ENCODE results near the gene MAG.

MAG gene

DNA sequence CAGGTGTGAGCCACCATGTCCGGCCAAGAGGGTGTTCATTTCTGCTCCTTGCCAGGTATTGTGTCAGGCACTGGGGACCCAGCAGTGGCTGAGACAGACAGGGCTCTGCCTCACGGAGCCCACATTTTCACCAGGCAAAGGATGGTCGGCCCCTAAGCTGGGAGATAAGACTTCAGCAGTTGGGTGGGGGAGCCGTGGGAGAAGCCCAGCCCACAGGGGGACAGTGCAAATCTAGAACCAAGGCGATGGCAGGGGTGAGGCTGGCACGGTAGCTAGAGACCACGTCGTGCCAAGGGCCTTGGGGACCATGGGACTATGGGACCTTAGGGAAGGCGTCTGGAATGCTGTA, 34.9 kb upstream of the MAG start:
- H3K27me3 ChIP-seq (replicated peaks) = no peaks in the 10 kb centered on the region
- TF ChIP-seq, protein P1, sequence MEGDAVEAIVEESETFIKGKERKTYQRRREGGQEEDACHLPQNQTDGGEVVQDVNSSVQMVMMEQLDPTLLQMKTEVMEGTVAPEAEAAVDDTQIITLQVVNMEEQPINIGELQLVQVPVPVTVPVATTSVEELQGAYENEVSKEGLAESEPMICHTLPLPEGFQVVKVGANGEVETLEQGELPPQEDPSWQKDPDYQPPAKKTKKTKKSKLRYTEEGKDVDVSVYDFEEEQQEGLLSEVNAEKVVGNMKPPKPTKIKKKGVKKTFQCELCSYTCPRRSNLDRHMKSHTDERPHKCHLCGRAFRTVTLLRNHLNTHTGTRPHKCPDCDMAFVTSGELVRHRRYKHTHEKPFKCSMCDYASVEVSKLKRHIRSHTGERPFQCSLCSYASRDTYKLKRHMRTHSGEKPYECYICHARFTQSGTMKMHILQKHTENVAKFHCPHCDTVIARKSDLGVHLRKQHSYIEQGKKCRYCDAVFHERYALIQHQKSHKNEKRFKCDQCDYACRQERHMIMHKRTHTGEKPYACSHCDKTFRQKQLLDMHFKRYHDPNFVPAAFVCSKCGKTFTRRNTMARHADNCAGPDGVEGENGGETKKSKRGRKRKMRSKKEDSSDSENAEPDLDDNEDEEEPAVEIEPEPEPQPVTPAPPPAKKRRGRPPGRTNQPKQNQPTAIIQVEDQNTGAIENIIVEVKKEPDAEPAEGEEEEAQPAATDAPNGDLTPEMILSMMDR (IDR thresholded peaks at IDR 0.05; ENCODE audit: low read depth, low read length, missing control alignments) = no peak
- H3K27ac ChIP-seq = no peak overlapping the region
- H3K36me3 ChIP-seq (replicated peaks) = no peaks in the 10 kb centered on the region
- H3K4me3 ChIP-seq (ENCODE audit: low read depth, low read length) = no peak overlapping the region
- in situ Hi-C loops (cut with HindIII; ENCODE audit: low pct_ligation_motif_present, low sequenced_read_pairs) = no loop called here
- DNase-seq = no peak

DNA sequence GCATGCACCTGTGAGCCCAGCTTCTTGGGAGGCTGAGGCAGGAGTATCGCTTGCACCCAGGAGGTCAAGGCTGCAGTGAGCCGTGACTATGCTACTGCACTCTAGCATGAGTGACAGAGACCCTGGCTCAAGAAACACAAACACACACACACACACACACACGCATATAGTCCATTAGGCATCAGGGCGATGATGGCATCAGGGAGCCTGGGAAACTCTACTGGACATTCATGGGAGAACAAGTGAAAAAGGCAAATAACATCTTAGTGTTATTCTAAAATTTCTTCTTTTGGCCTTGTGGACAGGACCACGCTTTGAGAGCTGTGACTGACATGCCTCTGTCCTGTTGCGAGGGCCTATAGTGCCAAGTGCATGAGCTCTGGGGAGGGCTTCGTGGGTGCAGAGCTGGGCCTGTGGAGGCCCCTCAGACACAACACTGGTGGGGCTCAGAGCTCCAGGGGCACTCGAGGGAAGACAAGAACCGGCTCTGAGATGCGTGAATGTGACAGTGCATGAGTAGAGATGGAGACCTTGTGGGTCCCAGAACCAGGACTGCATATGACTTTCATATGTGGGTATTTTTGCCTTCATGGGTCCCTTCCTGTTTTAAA, 31.2 kb upstream of the MAG start:
- Histone ChIP-seq H3K36me3 (replicated peaks) (no peaks in the 10 kb centered on the region), H3K27ac (no peak overlapping the region), H3K4me3 (ENCODE audit: low read depth, low read length) (no peak overlapping the region), H3K27me3 (replicated peaks) (no peaks in the 10 kb centered on the region)
- TF ChIP-seq, protein P1 (IDR thresholded peaks at IDR 0.05; ENCODE audit: low read depth, low read length, missing control alignments) = no peak
- in situ Hi-C loops (cut with HindIII; ENCODE audit: low pct_ligation_motif_present, low sequenced_read_pairs) = no loop called here
- DNase-seq = no peak

DNA sequence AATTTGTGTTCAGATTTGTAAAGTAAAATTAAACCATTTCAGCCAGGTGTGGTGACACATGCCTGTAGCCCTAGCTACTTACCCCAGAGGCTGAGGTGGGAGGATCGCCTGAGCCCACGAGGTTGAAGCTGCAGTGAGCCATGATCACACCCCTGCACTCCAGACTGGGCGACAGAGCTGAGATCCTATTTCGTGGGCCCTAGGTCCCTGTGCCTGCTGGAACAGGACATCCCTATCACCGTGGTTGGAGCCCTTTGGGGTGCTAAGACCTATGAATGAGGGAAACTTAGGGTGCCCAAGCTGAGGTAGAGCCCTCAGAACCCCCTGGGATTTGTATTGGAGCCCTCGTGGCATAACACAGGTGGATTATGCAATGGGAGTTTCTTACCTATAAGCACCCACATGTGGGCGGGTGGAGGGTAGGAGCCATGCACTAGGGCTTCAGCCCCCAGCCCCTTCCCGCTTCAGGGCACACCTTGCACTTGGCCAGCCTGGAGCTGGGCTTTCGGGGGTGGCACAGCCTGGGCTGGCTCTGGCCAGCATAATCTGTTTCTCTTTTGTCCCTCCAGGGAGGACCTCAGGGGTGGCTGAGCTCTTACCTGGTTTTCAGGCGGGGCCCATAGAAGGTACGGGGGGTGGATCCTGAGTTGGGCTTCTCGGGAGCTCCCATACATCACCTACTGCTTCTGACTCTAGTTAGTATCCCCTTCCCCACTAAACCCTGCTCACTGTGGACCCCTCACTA, 30.4 kb upstream of the MAG start:
- in situ Hi-C loops (cut with HindIII; ENCODE audit: low pct_ligation_motif_present, low sequenced_read_pairs) = no loop called here
- TF ChIP-seq, protein P1 (IDR thresholded peaks at IDR 0.05; ENCODE audit: low read depth, low read length, missing control alignments) = no peak
- DNase-seq = no peak
- Histone ChIP-seq H3K4me3 (ENCODE audit: low read depth, low read length) (no peak overlapping the region), H3K36me3 (replicated peaks) (no peaks in the 10 kb centered on the region), H3K27ac (no peak overlapping the region), H3K27me3 (replicated peaks) (no peaks in the 10 kb centered on the region)

DNA sequence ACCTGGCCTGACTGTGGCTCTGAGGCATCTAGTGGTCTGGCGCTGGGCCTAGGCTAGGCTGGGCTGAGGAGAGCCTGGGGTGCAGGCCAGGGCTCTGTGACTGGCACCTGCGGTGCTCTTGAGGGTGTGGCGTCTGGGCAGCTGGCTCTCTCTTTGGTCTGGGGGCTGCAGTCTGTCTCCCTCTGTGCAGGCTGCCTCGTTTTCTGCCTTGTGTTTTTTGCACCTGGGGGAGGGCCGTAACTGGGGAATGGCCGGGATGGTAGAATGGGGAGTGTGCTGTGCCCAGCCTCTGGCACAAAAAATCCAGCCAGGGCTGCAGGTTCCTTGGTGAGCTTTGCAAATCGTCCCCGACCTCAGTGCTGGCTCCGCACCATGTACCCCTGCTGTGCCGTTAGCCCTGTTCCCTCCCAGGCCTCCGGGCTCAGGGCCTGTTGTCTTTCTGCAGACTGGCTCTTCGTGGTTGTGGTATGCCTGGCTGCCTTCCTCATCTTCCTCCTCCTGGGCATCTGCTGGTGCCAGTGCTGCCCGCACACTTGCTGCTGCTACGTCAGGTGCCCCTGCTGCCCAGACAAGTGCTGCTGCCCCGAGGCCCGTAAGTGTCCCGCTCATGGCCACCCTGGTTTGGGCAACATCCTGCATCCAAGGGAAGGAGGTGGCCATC, 29.7 kb upstream of the MAG start:
- TF ChIP-seq, protein P1 (IDR thresholded peaks at IDR 0.05; ENCODE audit: low read depth, low read length, missing control alignments) = no peak
- in situ Hi-C loops (cut with HindIII; ENCODE audit: low pct_ligation_motif_present, low sequenced_read_pairs) = no loop called here
- Histone ChIP-seq H3K27ac (no peak overlapping the region), H3K27me3 (replicated peaks) (no peaks in the 10 kb centered on the region), H3K36me3 (replicated peaks) (no peaks in the 10 kb centered on the region), H3K4me3 (ENCODE audit: low read depth, low read length) (no peak overlapping the region)
- DNase-seq = no peak

DNA sequence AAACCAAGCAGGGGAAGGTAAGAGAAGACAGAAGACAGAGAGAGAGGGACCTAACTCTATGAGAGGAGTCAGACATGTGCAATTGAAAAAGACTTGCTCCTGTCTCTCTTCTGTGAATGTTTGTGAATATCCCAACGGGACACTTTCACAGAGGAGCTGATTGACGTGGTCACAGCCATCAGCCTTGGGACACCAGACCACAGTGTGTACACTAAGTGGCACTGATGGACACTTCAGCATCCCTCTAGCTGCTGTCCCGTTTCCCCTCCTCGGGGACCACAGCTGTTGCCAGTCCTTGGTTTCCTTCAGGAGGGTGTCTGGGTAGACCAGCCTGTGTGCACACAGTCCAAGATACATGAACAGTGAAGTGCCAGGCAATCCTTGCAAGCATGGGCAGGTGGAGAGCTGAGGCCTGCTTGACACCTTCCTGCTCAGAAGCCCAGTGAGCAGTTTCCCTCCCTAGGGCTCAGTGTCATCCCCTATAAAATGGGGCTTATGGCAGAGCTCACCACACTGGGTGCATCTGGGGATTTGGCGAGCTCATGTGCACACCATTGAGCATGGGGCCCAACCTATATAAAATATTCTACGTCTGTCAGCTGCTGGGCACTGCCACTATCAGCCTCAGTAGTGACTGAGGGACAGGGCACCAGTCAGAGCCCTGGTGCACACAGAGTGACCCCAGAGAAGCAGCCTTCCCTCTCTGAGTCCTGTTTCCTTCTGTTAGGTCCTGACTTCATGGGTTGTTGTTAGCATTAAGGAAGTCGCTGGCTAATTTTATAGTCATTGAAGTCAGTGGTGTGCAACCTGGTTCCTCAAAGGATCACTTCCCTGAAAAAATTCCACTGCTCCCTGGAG, 27.5 kb upstream of the MAG start:
- Histone ChIP-seq H3K27ac (no peak overlapping the region), H3K27me3 (replicated peaks) (no peaks in the 10 kb centered on the region), H3K4me3 (ENCODE audit: low read depth, low read length) (no peak overlapping the region), H3K36me3 (replicated peaks) (no peaks in the 10 kb centered on the region)
- in situ Hi-C loops (cut with HindIII; ENCODE audit: low pct_ligation_motif_present, low sequenced_read_pairs) = no loop called here
- TF ChIP-seq, protein P1 (IDR thresholded peaks at IDR 0.05; ENCODE audit: low read depth, low read length, missing control alignments) = no peak
- DNase-seq = no peak
